ENCODE measurements around the gene MINPP1.

MINPP1 gene

GRCh38 chr10:87500646-87501048, 4.0 kb upstream of the MINPP1 start:
- Histone ChIP-seq H3K4me1 (ENCODE audit: control insufficient read depth in 2 of 2, insufficient read depth in 2 of 2, low read length in 2 of 2) (peaks cover 3 to 4% of the 10 kb centered on the region in 2 donors), H3K9me3 (ENCODE audit: control insufficient read depth in 2 of 2, low read length in 2 of 2) (no peaks in the 10 kb centered on the region), H3K9ac (ENCODE audit: low read depth in 1 of 2, low read length in 2 of 2) (no peak overlapping the region), H3K4me3 (ENCODE audit: low read length in 2 of 2) (no peak overlapping the region), H3K36me3 (ENCODE audit: control insufficient read depth in 2 of 2, insufficient read depth in 2 of 2, low read length in 2 of 2) (no peaks in the 10 kb centered on the region), H3K27ac (ENCODE audit: low read depth in 2 of 2, low read length in 2 of 2) (no peak overlapping the region), H3K27me3 (ENCODE audit: control insufficient read depth in 2 of 2, insufficient read depth in 2 of 2, low read length in 2 of 2) (no peaks in the 10 kb centered on the region)

GRCh38 chr10:87503401-87503800, 1.3 kb upstream of the MINPP1 start:
- no peaks in the 10 kb centered on the region for H3K27me3 ChIP-seq (ENCODE audit: control insufficient read depth in 2 of 2, insufficient read depth in 2 of 2, low read length in 2 of 2)
- peaks cover 7 to 11% of the 10 kb centered on the region in 2 donors for H3K4me1 ChIP-seq (ENCODE audit: control insufficient read depth in 2 of 2, insufficient read depth in 2 of 2, low read length in 2 of 2)
- no peak overlapping the region for H3K27ac ChIP-seq (ENCODE audit: low read depth in 2 of 2, low read length in 2 of 2)
- no peak overlapping the region for H3K9ac ChIP-seq (ENCODE audit: low read depth in 1 of 2, low read length in 2 of 2)
- H3K4me3 ChIP-seq (ENCODE audit: low read length in 2 of 2), result no peak overlapping the region
- H3K36me3 ChIP-seq (ENCODE audit: control insufficient read depth in 2 of 2, insufficient read depth in 2 of 2, low read length in 2 of 2), result no peaks in the 10 kb centered on the region
- H3K9me3 ChIP-seq (ENCODE audit: control insufficient read depth in 2 of 2, low read length in 2 of 2), result no peaks in the 10 kb centered on the region

DNA sequence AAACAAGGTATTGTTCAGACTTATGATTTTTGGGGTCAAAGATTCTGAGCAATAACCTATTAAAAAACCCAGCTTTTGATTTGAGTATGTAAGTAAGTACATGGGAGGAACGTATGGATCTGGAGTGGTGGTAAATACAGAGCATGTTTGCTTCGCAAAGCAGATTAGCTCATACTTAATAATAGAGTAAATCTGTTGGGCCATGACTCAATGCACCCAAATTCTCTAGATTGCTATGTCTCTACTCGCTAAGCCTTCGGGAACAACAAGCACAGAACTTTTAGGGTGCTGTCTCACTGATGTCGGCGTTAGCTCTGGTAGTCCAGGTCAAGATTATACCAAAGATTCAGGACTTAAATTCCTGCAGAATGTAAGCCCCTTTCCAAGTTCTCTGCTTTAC, 807 bp upstream of the MINPP1 start:
- Histone ChIP-seq H3K4me1 (ENCODE audit: control insufficient read depth in 2 of 2, insufficient read depth in 2 of 2, low read length in 2 of 2) (peaks cover 7 to 11% of the 10 kb centered on the region in 2 donors), H3K27ac (ENCODE audit: low read depth in 2 of 2, low read length in 2 of 2) (peak overlapping the region; percentile 60 to 85), H3K36me3 (ENCODE audit: control insufficient read depth in 2 of 2, insufficient read depth in 2 of 2, low read length in 2 of 2) (peaks cover 0 to 1% of the 10 kb centered on the region in 2 donors), H3K9me3 (ENCODE audit: control insufficient read depth in 2 of 2, low read length in 2 of 2) (no peaks in the 10 kb centered on the region), H3K27me3 (ENCODE audit: control insufficient read depth in 2 of 2, insufficient read depth in 2 of 2, low read length in 2 of 2) (no peaks in the 10 kb centered on the region), H3K9ac (ENCODE audit: low read depth in 1 of 2, low read length in 2 of 2) (peak overlapping the region; percentile 70 to 83), H3K4me3 (ENCODE audit: low read length in 2 of 2) (peak overlapping the region; percentile 78 to 90)

DNA sequence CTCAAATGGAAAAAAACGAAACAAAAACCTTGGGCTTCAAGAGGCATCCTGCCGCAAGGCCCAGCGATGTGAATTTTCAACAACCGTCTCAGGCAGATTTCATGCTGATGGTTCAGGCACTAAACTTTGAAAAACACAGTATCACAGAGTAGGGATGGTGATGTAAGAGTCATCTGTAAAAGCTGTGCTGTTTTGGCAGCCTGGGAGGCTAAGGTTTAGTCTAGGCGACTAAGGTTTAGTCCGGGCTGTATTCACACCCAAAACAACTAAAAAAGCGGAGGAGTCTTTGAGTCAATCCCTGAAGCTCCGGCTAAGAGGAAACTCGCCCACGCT, 420 bp upstream of the MINPP1 start:
- Histone ChIP-seq H3K27me3 (ENCODE audit: control insufficient read depth in 2 of 2, insufficient read depth in 2 of 2, low read length in 2 of 2) (no peaks in the 10 kb centered on the region), H3K9ac (ENCODE audit: low read depth in 1 of 2, low read length in 2 of 2) (peak overlapping the region; percentile 70 to 83), H3K27ac (ENCODE audit: low read depth in 2 of 2, low read length in 2 of 2) (peak overlapping the region; percentile 60 to 85), H3K4me3 (ENCODE audit: low read length in 2 of 2) (peak overlapping the region; percentile 78 to 90), H3K9me3 (ENCODE audit: control insufficient read depth in 2 of 2, low read length in 2 of 2) (no peaks in the 10 kb centered on the region), H3K4me1 (ENCODE audit: control insufficient read depth in 2 of 2, insufficient read depth in 2 of 2, low read length in 2 of 2) (peaks cover 7 to 11% of the 10 kb centered on the region in 2 donors), H3K36me3 (ENCODE audit: control insufficient read depth in 2 of 2, insufficient read depth in 2 of 2, low read length in 2 of 2) (peaks cover 0 to 5% of the 10 kb centered on the region in 2 donors)

DNA sequence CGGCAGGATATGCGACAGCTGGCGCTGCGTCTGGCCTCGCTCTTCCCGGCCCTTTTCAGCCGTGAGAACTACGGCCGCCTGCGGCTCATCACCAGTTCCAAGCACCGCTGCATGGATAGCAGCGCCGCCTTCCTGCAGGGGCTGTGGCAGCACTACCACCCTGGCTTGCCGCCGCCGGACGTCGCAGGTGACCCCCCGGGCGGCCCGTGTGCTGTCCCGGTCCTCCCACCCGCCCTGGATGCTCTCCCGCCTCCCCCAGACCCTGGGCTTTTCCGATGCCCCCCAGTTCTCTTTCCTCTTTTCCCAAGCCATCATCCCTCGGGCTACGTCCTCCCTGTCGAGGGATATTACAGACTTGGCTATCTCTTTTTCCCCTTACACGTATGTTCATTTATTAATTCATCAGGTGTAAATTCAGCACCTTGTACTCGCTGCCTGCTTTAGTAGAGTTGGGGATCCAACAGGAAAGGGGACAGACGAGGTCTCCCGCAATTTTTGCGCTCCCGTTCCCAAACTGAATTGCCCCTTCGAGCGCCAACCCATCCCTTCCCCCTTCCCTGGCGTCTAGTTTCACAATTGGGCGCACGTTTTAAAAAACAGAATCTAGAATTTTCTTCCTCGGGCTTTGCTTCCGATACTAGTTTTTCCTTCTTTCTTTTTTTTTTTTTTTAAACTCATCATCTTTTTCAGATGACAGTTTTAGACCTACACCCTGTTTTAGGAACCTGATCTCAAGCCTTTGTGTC, 846 bp downstream of the MINPP1 start:
- H3K9me3 ChIP-seq (ENCODE audit: control insufficient read depth in 2 of 2, low read length in 2 of 2), result no peaks in the 10 kb centered on the region
- peak overlapping the region; percentile 60 to 85 for H3K27ac ChIP-seq (ENCODE audit: low read depth in 2 of 2, low read length in 2 of 2)
- peak overlapping the region; percentile 70 to 83 for H3K9ac ChIP-seq (ENCODE audit: low read depth in 1 of 2, low read length in 2 of 2)
- H3K4me1 ChIP-seq (ENCODE audit: control insufficient read depth in 2 of 2, insufficient read depth in 2 of 2, low read length in 2 of 2), result peaks cover 7 to 11% of the 10 kb centered on the region in 2 donors
- peaks cover 0 to 7% of the 10 kb centered on the region in 2 donors for H3K36me3 ChIP-seq (ENCODE audit: control insufficient read depth in 2 of 2, insufficient read depth in 2 of 2, low read length in 2 of 2)
- H3K27me3 ChIP-seq (ENCODE audit: control insufficient read depth in 2 of 2, insufficient read depth in 2 of 2, low read length in 2 of 2), result no peaks in the 10 kb centered on the region
- H3K4me3 ChIP-seq (ENCODE audit: low read length in 2 of 2), result peak overlapping the region; percentile 78 to 90

- H3K4me1 ChIP-seq (ENCODE audit: control insufficient read depth in 2 of 2, insufficient read depth in 2 of 2, low read length in 2 of 2), result peaks cover 7 to 11% of the 10 kb centered on the region in 2 donors
- no peaks in the 10 kb centered on the region for H3K9me3 ChIP-seq (ENCODE audit: control insufficient read depth in 2 of 2, low read length in 2 of 2)
- H3K4me3 ChIP-seq (ENCODE audit: low read length in 2 of 2), result no peak overlapping the region
- H3K9ac ChIP-seq (ENCODE audit: low read depth in 1 of 2, low read length in 2 of 2), result no peak overlapping the region
- no peaks in the 10 kb centered on the region for H3K27me3 ChIP-seq (ENCODE audit: control insufficient read depth in 2 of 2, insufficient read depth in 2 of 2, low read length in 2 of 2)
- peaks cover 0 to 10% of the 10 kb centered on the region in 2 donors for H3K36me3 ChIP-seq (ENCODE audit: control insufficient read depth in 2 of 2, insufficient read depth in 2 of 2, low read length in 2 of 2)
- H3K27ac ChIP-seq (ENCODE audit: low read depth in 2 of 2, low read length in 2 of 2), result no peak overlapping the region
Measured at GRCh38 chr10:87506956-87507355, 2.3 kb downstream of the MINPP1 start.

DNA sequence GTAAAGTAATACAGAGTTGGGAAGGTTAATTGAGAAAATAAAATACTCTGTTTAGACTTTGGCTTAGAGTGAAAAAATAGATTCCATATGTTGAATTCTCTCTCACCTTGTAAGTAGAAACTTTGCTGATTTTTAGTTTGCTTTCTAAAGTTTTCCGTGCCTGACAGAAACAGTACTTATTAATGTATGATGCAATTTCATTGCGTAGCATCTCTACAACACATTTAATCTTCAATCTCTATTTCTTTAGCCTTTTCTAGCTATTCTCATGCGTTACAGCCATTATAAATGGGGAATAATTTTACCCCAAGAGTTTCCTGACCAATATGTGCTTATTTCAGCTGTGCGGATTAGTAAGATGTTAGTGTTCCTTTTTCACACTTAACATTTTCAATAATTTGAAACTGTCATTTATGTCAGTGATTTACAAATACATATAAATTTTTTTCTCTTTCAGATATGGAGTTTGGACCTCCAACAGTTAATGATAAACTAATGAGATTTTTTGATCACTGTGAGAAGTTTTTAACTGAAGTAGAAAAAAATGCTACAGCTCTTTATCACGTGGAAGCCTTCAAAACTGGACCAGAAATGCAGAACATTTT, 3.3 kb downstream of the MINPP1 start:
- Histone ChIP-seq H3K27ac (ENCODE audit: low read depth in 2 of 2, low read length in 2 of 2) (no peak overlapping the region), H3K9me3 (ENCODE audit: control insufficient read depth in 2 of 2, low read length in 2 of 2) (no peaks in the 10 kb centered on the region), H3K4me3 (ENCODE audit: low read length in 2 of 2) (no peak overlapping the region)

DNA sequence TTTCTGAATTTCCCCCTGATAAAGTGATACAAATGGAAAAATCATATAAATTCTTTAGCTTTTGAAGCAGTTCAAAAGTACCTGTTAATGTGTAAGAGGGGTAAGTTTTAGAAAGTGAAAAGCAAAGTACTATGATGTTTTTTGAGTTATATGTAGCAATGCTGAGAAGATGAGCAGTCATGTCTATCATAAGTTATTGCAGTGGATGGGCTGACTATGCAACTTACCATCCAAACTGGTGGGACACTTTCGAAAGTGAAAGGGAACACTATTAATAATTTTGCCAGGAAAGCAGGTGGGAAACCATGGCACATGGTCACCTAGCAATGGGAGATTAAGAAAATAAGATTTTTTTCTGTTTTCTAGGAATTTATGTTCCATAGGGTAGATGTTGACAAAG, 4.1 kb downstream of the MINPP1 start:
- H3K27me3 ChIP-seq (ENCODE audit: control insufficient read depth in 2 of 2, insufficient read depth in 2 of 2, low read length in 2 of 2), result no peaks in the 10 kb centered on the region
- peaks cover 6 to 11% of the 10 kb centered on the region in 2 donors for H3K4me1 ChIP-seq (ENCODE audit: control insufficient read depth in 2 of 2, insufficient read depth in 2 of 2, low read length in 2 of 2)
- H3K36me3 ChIP-seq (ENCODE audit: control insufficient read depth in 2 of 2, insufficient read depth in 2 of 2, low read length in 2 of 2), result peaks cover 3 to 18% of the 10 kb centered on the region in 2 donors
- no peak overlapping the region for H3K9ac ChIP-seq (ENCODE audit: low read depth in 1 of 2, low read length in 2 of 2)
- no peak overlapping the region for H3K27ac ChIP-seq (ENCODE audit: low read depth in 2 of 2, low read length in 2 of 2)
- H3K9me3 ChIP-seq (ENCODE audit: control insufficient read depth in 2 of 2, low read length in 2 of 2), result no peaks in the 10 kb centered on the region
- no peak overlapping the region for H3K4me3 ChIP-seq (ENCODE audit: low read length in 2 of 2)

More for the DNA sequence above, 3.3 kb downstream of the MINPP1 start:
- Histone ChIP-seq H3K27me3 (ENCODE audit: control insufficient read depth in 2 of 2, insufficient read depth in 2 of 2, low read length in 2 of 2) (no peaks in the 10 kb centered on the region), H3K36me3 (ENCODE audit: control insufficient read depth in 2 of 2, insufficient read depth in 2 of 2, low read length in 2 of 2) (peaks cover 0 to 16% of the 10 kb centered on the region in 2 donors), H3K4me1 (ENCODE audit: control insufficient read depth in 2 of 2, insufficient read depth in 2 of 2, low read length in 2 of 2) (peaks cover 7 to 11% of the 10 kb centered on the region in 2 donors), H3K9ac (ENCODE audit: low read depth in 1 of 2, low read length in 2 of 2) (no peak overlapping the region)

- no peak overlapping the region for H3K9ac ChIP-seq (ENCODE audit: low read depth in 1 of 2, low read length in 2 of 2)
- H3K4me3 ChIP-seq (ENCODE audit: low read length in 2 of 2), result no peak overlapping the region
- peaks cover 15 to 25% of the 10 kb centered on the region in 2 donors for H3K36me3 ChIP-seq (ENCODE audit: control insufficient read depth in 2 of 2, insufficient read depth in 2 of 2, low read length in 2 of 2)
- H3K27me3 ChIP-seq (ENCODE audit: control insufficient read depth in 2 of 2, insufficient read depth in 2 of 2, low read length in 2 of 2), result no peaks in the 10 kb centered on the region
- H3K27ac ChIP-seq (ENCODE audit: low read depth in 2 of 2, low read length in 2 of 2), result no peak overlapping the region
- peaks cover 3 to 11% of the 10 kb centered on the region in 2 donors for H3K4me1 ChIP-seq (ENCODE audit: control insufficient read depth in 2 of 2, insufficient read depth in 2 of 2, low read length in 2 of 2)
- H3K9me3 ChIP-seq (ENCODE audit: control insufficient read depth in 2 of 2, low read length in 2 of 2), result no peaks in the 10 kb centered on the region
Measured at GRCh38 chr10:87510025-87510424, 5.3 kb downstream of the MINPP1 start.

DNA sequence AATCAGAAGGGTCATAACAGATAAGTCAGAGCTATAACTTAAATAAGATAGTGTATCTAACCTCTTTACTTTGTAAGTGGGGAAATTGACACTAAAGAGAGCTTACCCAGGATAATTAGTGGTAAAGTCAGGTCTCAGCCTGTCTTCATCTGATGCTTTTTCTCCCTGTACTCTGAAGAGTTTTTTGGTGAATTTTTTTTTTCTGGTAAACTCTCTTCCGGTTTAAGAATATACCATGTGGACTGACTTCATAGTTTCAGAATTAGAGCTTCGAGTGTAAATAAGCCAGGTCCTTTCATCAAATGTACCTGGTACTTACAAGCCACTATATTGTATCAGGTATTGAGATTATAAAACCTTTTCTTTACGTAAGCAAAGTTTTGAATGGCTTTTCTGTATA, 6.8 kb downstream of the MINPP1 start:
- Histone ChIP-seq H3K4me3 (ENCODE audit: low read length in 2 of 2) (no peak overlapping the region), H3K27ac (ENCODE audit: low read depth in 2 of 2, low read length in 2 of 2) (no peak overlapping the region), H3K27me3 (ENCODE audit: control insufficient read depth in 2 of 2, insufficient read depth in 2 of 2, low read length in 2 of 2) (no peaks in the 10 kb centered on the region), H3K9ac (ENCODE audit: low read depth in 1 of 2, low read length in 2 of 2) (no peak overlapping the region), H3K9me3 (ENCODE audit: control insufficient read depth in 2 of 2, low read length in 2 of 2) (no peaks in the 10 kb centered on the region), H3K36me3 (ENCODE audit: control insufficient read depth in 2 of 2, insufficient read depth in 2 of 2, low read length in 2 of 2) (peaks cover 15 to 25% of the 10 kb centered on the region in 2 donors), H3K4me1 (ENCODE audit: control insufficient read depth in 2 of 2, insufficient read depth in 2 of 2, low read length in 2 of 2) (peaks cover 0 to under 1% of the 10 kb centered on the region in 2 donors)
